HG03460 (cell line): ENCODE data around the gene CERCAM.

ENCODE experiments used
- ATAC-seq: cut with Tn5 transposase; IDR thresholded peaks from one replicate; pipeline ENCODE4 v1.9.1; 2021; ENCODE audit not compliant: unreplicated experiment

The CERCAM gene, protein sequence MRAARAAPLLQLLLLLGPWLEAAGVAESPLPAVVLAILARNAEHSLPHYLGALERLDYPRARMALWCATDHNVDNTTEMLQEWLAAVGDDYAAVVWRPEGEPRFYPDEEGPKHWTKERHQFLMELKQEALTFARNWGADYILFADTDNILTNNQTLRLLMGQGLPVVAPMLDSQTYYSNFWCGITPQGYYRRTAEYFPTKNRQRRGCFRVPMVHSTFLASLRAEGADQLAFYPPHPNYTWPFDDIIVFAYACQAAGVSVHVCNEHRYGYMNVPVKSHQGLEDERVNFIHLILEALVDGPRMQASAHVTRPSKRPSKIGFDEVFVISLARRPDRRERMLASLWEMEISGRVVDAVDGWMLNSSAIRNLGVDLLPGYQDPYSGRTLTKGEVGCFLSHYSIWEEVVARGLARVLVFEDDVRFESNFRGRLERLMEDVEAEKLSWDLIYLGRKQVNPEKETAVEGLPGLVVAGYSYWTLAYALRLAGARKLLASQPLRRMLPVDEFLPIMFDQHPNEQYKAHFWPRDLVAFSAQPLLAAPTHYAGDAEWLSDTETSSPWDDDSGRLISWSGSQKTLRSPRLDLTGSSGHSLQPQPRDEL

DNA sequence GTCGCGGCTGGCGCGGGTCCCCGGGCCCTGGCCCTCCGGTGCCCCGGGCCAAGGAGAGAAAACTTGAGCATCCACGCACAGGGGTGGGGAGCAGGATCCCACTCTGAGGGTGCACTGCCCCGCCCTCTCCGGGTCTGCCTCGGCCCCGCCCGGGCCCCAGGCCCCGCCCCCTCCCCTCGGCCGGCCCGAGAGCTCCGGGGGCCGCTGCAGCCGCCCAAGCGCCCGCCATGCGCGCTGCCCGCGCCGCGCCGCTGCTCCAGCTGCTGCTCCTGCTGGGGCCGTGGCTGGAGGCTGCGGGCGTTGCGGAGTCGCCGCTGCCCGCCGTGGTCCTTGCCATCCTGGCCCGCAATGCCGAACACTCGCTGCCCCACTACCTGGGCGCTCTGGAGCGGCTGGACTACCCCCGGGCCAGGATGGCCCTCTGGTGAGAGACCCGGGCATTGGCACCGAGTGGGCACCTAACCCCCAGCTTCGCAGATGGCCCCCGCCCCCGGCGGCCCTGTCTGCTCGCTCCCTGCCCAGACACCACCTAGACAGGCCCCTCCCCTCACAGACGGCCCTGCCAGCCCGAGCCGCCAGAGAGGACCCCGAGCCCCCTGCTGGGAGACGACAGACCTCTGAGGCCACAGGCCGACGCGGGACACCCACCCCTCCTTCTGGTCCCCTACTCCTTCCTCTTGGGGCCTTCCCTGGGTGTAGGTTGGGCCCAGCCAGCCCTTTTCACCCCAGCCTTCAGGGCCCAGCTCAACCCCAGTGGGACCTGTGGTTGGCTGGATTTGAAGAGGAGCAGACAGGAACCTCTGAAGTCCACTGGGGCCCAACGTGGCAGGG is at the start of gene CERCAM:
Gene CERCAM, plus strand, starts transcription at position 207 of the 831 bp plus-strand sequence. Its CDS starts 21 bp downstream, at position 228.
- ATAC-seq, result peak; percentile 81

DNA sequence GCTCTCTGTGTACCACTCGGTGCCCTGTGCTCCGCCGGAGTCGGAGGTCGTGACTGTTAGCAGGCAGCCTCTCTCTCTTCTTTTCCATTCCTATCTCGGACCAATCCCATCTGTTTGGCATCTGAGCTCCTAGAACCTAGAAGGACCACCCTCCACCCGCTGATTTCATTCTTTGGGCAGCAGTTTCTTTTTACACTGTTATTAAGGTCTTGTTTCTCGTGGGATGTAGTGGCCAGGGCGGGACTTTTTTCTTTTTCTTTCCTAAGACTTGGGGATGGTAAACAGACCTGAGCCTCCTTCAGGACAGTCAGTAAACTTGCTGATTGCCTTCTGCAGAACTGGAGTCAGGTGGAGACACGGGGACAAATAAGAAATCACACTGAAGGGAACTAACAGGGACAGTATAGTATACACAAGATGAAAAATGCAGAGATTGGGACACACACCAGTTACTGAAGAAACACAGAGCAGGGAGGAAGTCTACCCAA is 49.0 kb upstream of the CERCAM start:
- no peak for ATAC-seq

DNA sequence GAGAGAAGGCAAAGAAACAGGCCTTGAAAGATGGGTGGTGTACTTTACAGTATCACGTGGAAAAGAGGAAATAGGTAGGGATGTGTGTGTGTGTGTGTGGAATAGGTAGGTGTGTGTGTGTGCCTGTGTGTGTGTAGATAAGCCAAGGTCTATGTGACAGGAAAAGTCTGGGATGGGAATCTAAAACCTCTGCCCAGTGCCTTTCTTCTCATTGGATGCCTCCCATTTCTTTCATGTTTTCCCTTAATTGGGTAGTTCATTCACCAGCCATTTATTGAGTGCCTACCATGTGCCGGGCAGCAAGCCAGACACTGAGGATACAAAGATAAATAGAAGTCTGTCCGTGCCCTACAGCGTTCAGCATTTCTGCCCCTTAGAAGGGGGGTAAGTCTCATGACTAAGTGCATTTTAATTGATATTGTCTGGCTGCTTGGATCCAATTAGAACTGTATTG is 48.4 kb upstream of the CERCAM start:
- ATAC-seq, result no peak

- ATAC-seq, result no peak
Observed at GRCh38 chr9:128372784-128373183, 47.9 kb upstream of the CERCAM start.

GRCh38 chr9:128374221-128374675 is 46.4 kb upstream of the CERCAM start:
- ATAC-seq, result no peak

DNA sequence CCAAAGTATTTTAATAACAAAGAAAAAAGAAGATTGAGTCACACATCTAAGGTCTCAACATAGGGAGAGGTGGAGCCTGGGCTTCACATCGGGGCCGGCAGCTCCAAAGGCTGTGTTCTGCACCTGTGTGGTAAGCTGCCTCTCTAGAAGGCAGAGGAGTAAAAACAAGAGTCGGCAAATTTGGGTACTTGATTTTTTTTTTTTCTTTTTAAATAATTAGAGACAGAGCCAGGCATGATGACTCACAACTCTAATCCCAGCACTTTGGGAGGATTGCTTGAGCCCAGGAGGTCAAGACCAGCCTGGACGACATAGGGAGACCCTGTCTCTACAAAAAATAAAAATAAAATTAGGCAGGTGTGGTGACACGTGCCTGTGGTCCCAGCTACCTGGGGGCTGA is 44.8 kb upstream of the CERCAM start:
- no peak for ATAC-seq

DNA sequence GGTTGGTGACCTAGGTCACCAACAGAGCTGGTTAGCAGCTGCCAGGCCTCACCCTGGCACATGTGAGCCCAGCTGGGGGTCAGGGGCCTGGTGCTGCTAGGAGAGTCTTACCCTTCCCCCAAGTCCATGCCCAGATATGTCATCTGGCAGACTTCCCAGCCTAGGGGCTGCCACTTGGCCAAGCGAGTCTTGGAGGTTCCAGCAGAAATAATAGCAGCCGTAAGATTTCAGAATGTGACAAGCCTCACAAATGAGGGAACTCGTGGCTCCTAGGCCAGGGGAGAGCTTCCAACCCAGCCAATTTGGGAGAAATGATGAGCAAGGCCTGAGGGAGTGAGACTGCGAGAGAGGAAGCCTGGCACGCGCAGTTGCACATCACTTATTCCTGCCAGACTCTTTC is 38.4 kb upstream of the CERCAM start:
- ATAC-seq, result no peak

GRCh38 chr9:128383007-128383753 is 37.5 kb upstream of the CERCAM start:
- ATAC-seq, result no peak

DNA sequence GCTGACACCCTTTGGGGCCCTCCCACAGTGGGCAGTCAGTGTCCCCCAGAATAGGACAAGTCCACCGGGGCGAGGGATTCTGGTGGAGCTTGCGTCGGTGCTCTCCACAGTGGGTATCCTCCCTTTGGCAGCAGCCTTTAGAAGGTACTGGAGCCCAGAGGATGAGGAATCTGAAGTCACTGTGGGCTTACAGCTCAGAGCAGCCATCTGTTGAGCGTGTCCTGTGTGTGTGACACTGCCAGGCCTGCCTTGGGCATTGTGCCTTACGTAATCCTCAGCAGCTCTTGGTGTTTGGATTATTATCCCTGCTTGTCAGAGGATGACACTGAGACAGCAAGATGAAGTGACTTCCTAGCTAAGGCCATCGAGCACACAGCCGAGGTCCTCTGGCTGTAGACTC is 36.9 kb upstream of the CERCAM start:
- no peak for ATAC-seq

DNA sequence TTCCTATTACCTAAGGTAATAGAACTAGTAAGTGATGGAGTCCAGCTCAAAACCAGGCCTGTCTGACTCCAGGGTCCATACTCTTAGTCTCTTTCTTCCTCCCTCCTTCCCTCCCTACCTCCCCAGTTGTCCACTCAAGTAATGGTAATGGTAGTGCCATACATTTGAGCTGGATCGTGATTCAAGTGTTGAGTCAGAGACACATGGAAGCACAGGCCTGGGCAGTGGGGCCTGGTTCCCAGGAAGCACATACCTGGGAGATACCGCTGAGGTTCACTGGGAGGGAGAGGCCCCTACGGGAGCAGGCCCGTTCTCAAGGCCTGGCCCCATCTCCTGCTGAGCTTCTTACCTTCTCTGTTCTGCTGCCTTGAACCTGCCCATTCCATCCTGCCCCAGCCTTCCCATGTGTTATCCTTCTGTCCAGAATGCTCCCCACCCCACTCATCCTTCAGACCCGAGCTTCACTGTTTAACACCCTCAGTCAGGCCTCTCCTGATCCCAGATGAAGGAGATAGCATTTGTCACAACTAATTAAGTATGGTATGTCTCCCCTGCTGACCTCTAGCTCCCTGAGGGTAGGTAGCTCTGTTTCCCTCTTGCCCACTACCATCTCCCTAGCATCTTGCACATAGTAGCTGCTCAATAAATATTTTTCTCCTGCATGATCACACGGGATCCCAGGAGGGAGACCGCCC is 35.7 kb upstream of the CERCAM start:
- ATAC-seq, result no peak

GRCh38 chr9:128385496-128386460 is 34.9 kb upstream of the CERCAM start:
- no peak for ATAC-seq

DNA sequence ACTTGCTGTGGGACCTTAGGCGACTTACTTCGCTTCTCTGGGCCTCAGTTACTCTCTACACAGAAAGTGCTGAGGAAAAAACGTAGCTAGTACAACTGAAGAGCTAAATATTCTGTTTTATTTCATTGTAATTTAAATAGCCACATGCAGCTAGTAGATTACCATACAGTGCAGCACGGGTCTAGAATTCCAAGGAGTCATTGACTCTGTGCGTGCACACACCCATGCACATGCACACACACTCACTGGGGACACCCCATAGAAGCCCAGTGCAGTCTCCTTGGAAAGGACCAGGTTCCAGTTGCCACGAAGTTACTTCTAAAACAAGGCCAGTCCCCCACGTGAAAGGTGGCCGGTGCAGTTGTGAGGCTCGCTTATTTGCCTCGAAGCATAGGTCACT is 32.5 kb upstream of the CERCAM start:
- no peak for ATAC-seq

GRCh38 chr9:128389395-128390149 is 31.1 kb upstream of the CERCAM start:
- no peak for ATAC-seq

DNA sequence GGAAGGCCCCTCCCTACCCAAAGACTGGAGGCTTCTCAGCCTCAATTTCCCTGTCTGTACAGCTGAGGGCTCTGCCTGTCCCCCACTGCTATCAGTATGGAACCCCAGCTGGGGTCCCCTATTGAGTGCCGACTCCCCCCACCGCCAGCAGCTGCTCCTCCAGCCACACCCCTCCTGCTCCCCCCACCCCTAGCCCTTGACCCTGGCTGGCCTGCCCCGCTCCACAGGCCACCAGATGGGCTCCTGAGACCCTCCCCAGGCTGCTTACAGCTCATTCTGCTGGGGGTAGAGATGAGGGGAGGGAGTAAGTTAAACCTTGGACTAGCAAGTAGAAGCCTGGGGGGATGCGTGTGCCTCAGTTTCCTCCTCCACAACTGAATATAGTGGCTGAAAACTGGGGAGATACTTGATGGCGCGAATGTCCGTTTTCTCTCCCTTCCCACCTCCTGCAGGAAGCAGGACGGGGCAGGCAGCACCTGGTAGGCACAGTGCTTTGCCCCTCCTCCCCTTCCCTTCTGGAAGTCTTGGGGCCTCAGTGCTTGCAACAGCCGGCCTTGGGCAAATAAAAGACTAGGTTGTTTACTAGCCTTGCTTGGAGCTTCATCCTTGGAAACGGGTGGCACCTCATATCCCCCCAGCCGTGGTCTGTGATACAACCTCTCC is 30.4 kb upstream of the CERCAM start:
- no peak for ATAC-seq

DNA sequence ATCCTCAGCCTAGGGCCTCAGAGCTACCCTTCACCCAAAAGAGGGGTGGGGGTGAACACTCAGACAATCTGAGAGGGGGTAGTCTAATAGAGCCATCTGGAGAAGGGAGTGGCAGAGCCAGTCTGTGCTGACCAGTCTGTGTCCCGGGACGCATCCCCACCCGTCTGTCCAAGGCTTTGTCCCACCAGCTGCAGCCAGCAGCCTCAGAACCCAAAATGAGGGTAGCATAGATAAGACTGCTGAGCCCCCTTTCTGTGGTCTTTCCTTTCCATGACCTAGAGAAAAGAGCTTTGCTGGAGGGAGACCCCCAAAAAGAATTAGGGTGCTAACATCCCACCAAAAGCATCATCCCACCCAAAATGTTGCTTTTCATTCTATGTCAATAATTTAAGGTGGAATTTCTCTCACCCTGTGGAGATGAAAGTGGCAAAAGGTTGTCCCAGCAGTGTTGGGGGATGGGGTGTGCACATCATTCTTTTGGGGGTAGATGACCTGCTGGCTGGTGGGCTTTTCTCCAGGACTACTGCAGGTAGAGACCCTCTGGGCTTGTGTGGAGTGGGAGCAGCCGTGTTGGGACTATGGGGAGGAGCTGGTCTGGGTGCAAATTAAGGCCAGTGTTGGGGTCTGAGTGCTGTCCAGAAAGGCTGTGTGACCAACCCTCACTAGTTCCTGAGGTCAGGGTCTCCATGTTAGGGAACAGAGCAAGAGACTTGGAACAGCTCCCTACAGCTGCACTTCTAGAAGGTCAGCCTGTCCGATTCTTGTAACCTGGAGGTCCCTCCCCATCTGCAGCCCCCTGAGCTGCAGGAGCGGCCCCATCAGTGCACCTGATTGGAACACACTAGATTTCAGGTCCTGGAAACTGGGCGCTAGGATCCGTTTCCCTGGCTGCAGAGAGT is 29.6 kb upstream of the CERCAM start:
- no peak for ATAC-seq

- ATAC-seq, result no peak
Observed at GRCh38 chr9:128391956-128392301, 28.7 kb upstream of the CERCAM start.
